A673 (cell line): ENCODE measurements around the gene CASTOR2. TPM values are rescaled to one million over a fixed set of nuclear protein-coding genes. Genes with fewer than 3 reads are reported as not detected.
"Not testable (repeated sequence)": the region's sequence is repeated elsewhere in the genome, so short reads cannot be mapped to it uniquely, and the experiment has no call there.

ENCODE experiments used
- Bru-seq: library from RNA; stranded (reverse); fragments of 400-500 nt; gene quantifications from one replicate; lab custom pipeline; 2021; lab: Mats Ljungman, UMichigan
- BruChase-seq, 2 experiments: library from RNA; stranded (reverse); fragments of 400-500 nt; gene quantifications; one replicate each; lab custom pipeline; 2021; lab: Mats Ljungman, UMichigan
- BruUV-seq: library from RNA; stranded (reverse); fragments of 400-500 nt; replicated peaks from 2 replicates; lab custom pipeline; 2021; lab: Mats Ljungman, UMichigan
- CTCF ChIA-PET: fragments of 300-600 bp; sonication (Branson Sonifier 250); formaldehyde crosslinking; loops from one replicate; lab custom pipeline; 2022; ENCODE audit warnings: antibody characterized with exemption; lab: Charles Lee
- POLR2A ChIA-PET: fragments of 300-600 bp; sonication (Branson Sonifier 250); formaldehyde crosslinking; loops from one replicate; lab custom pipeline; 2022; ENCODE audit warnings: antibody characterized with exemption; ENCODE audit not compliant: low non-redundant PET; lab: Charles Lee
- DNase-seq: peaks from one replicate; pipeline ENCODE4 v3.0.0-alpha.2; 2015; ENCODE audit warnings: low spot score
- H3K27ac ChIP-seq: fragments of 200-600 bp; sonication (generic); 2 replicates; pipeline ENCODE4 v1.5.1; 2016; ENCODE audit warnings: mixed run types, low read depth, mild to moderate bottlenecking, mixed read lengths, antibody characterized with exemption, low read length; ENCODE audit not compliant: poor library complexity, severe bottlenecking
- H3K27me3 ChIP-seq: fragments of 200-600 bp; sonication (generic); replicated peaks from 2 replicates; pipeline ENCODE4 v1.6.1; 2017; ENCODE audit warnings: mixed run types, low read depth, mild to moderate bottlenecking, mixed read lengths, antibody characterized with exemption, low read length; ENCODE audit not compliant: insufficient read depth, poor library complexity
- H3K36me3 ChIP-seq: fragments of 200-600 bp; sonication (generic); 2 replicates; pipeline ENCODE4 v1.6.1; 2016; ENCODE audit warnings: mixed run types, mild to moderate bottlenecking, mixed read lengths, antibody characterized with exemption, low read length; ENCODE audit not compliant: insufficient read depth, poor library complexity, severe bottlenecking
- H3K4me1 ChIP-seq: fragments of 200-600 bp; sonication (generic); 2 replicates; pipeline ENCODE4 v1.6.1; 2017; ENCODE audit warnings: mixed run types, mild to moderate bottlenecking, mixed read lengths, antibody characterized with exemption, low read length; ENCODE audit not compliant: insufficient read depth, poor library complexity, severe bottlenecking
- H3K4me3 ChIP-seq: fragments of 200-600 bp; sonication (generic); 2 replicates; pipeline ENCODE4 v1.5.1; 2016; ENCODE audit warnings: low read depth, mixed run types, mild to moderate bottlenecking, mixed read lengths, low read length; ENCODE audit not compliant: poor library complexity, severe bottlenecking
- H3K9me3 ChIP-seq: fragments of 200-600 bp; sonication (generic); 2 replicates; pipeline ENCODE4 v1.6.1; 2016; ENCODE audit warnings: mixed run types, low read depth, mild to moderate bottlenecking, mixed read lengths, antibody characterized with exemption, low read length; ENCODE audit not compliant: poor library complexity, severe bottlenecking
- intact Hi-C: fragments of 100-400 bp; cut with micrococcal nuclease; formaldehyde crosslinking; loops from one replicate; pipeline ENCODE4 v1.10.0; 2022; ENCODE audit not compliant: unreplicated experiment
- long read RNA-seq: library from polyadenylated mRNA; stranded (forward); transcript quantifications from one replicate; pipeline ENCODE4 v2.0.0, GENCODE V29; 2022
- total RNA-seq: library from RNA; stranded (reverse); gene quantifications from 2 replicates; pipeline ENCODE4 v1.2.3, GENCODE V29; 2021

Gene CASTOR2
- total RNA-seq (20.5 and 29.9 TPM in 2 replicates), Bru-seq, nascent RNA (percentile 45 among the genes with signal in this experiment), BruChase-seq, experiment 1, labeled RNA remaining after a 2-hour chase (percentile 51 among the genes with signal in this experiment), BruChase-seq, experiment 2, labeled RNA remaining after a 6-hour chase (percentile 54 among the genes with signal in this experiment)
- long read RNA-seq, transcript CASTOR2-201 (9 exons, 1,257 nt), result major isoform, 5 of 6 reads
- long read RNA-seq, partial matches to known transcripts, result 0 of 6 reads
- long read RNA-seq, other reads (novel, unspliced or antisense), result 1 of 6 reads

DNA sequence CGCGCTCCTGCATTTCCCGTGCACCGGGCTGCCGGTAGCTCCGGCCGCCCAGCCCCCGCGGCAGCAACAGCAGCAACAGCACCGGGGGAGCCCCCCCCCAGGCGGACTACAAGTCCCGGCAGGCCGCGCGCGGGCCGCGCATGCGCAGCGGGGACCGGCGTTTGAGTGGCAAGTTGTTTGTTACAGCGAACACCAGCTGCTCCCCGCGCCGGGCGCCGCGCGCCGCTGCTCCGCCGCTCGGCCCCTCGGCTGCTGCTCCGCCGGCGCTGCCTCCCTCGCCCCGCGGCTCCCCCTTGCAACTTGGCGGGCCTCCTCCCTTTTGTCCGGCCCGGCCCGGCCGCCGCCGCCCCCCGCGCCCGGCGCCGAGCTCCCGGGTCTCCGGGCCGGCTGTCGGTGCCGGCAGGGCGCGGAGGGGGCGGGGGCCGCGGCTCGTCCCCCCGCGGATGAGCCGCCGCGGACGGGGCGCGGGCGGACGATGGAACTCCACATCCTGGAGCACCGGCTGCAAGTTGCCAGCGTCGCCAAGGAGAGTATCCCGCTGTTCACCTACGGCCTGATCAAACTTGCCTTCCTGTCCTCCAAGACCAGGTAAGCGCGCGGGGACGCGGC is at the start of gene CASTOR2:
TSS of gene CASTOR2 (plus strand) at position 195 of the 609 bp plus-strand sequence. CDS start at position 476, 281 bp downstream.
- POLR2A ChIA-PET, H3K9me3 ChIP-seq, H3K4me1 ChIP-seq, H3K36me3 ChIP-seq, BruUV-seq, H3K27me3 ChIP-seq, DNase-seq, H3K27ac ChIP-seq, CTCF ChIA-PET, intact Hi-C loops: not testable (repeated sequence)
- peak within 1 kb of the TSS; percentile 34 for H3K4me3 ChIP-seq

DNA sequence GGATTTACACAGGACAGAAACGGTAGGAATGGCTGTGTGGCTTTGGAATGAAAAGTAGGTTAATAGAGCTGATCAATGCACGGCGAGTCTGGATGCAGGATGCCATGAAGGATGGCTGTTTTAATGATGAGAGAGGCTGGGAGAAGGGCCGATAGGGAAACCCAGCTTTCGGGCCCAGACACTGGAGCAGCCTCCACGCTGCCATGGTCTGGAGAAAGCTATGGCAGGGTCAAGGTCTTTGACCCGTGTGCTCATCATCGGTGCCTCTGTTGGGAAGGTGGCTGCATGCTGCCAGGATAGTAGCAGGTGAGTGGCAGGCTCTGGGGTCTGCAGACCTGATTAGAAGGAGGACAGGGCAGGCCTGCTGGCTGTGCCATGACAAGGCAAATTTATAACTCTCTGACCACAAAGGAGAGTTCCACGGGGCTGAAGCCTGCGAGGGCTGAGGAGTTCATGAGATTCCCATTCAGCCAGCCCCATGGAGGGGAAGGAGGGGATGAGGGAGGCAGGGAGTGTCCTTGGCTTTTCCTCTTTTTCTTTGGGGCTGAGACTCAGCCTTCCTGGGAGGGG is 42.1 kb upstream of the CASTOR2 start:
- intact Hi-C loops, result not testable (repeated sequence)

GRCh38 chr7:74923644-74924043 is 40.9 kb upstream of the CASTOR2 start:
- H3K4me3 ChIP-seq, CTCF ChIA-PET, POLR2A ChIA-PET, H3K27ac ChIP-seq, H3K4me1 ChIP-seq, intact Hi-C loops, DNase-seq, H3K9me3 ChIP-seq, BruUV-seq, H3K27me3 ChIP-seq, H3K36me3 ChIP-seq: not testable (repeated sequence)

More for the DNA sequence above, 42.1 kb upstream of the CASTOR2 start:
- H3K4me1 ChIP-seq, H3K9me3 ChIP-seq, H3K36me3 ChIP-seq, DNase-seq, BruUV-seq, H3K4me3 ChIP-seq, H3K27ac ChIP-seq, H3K27me3 ChIP-seq, CTCF ChIA-PET, POLR2A ChIA-PET: not testable (repeated sequence)

GRCh38 chr7:74926968-74927367 is 37.5 kb upstream of the CASTOR2 start:
- H3K4me3 ChIP-seq, H3K27ac ChIP-seq, H3K36me3 ChIP-seq, BruUV-seq, CTCF ChIA-PET, DNase-seq, H3K9me3 ChIP-seq, intact Hi-C loops, H3K27me3 ChIP-seq, H3K4me1 ChIP-seq, POLR2A ChIA-PET: not testable (repeated sequence)

- POLR2A ChIA-PET, H3K4me3 ChIP-seq, H3K9me3 ChIP-seq, H3K27ac ChIP-seq, intact Hi-C loops, H3K27me3 ChIP-seq, BruUV-seq, DNase-seq, H3K36me3 ChIP-seq, H3K4me1 ChIP-seq: not testable (repeated sequence)
- CTCF ChIA-PET, result interaction anchor here (0.6 kb wide), 1 partner anchor 902 kb away, joined by 5 read pairs; no protein-coding TSS in a partner anchor
Observed at GRCh38 chr7:74931563-74932328, 32.8 kb upstream of the CASTOR2 start.

GRCh38 chr7:74939429-74939828 is 25.1 kb upstream of the CASTOR2 start:
- BruUV-seq, H3K27ac ChIP-seq, DNase-seq, CTCF ChIA-PET, H3K4me1 ChIP-seq, H3K4me3 ChIP-seq, intact Hi-C loops, H3K36me3 ChIP-seq, POLR2A ChIA-PET, H3K9me3 ChIP-seq, H3K27me3 ChIP-seq: not testable (repeated sequence)
